GM10266 (cell line): ENCODE data around the gene RPL29.
"Not testable (repeated sequence)": the region's sequence is repeated elsewhere in the genome, so short reads cannot be mapped to it uniquely, and the experiment has no call there.

ENCODE experiments used
- DNase-seq: peaks from one replicate; pipeline ENCODE4 v3.0.0; 2012; ENCODE audit errors: extremely low spot score
- TF ChIP-seq, protein P1 (sequence below): IDR thresholded peaks from 2 replicates; pipeline ENCODE4 v1.5.1; 2012; ENCODE audit warnings: mild to moderate bottlenecking, low read depth; ENCODE audit not compliant: control insufficient read depth, insufficient read depth; ENCODE audit errors: missing control alignments

Gene RPL29

DNA sequence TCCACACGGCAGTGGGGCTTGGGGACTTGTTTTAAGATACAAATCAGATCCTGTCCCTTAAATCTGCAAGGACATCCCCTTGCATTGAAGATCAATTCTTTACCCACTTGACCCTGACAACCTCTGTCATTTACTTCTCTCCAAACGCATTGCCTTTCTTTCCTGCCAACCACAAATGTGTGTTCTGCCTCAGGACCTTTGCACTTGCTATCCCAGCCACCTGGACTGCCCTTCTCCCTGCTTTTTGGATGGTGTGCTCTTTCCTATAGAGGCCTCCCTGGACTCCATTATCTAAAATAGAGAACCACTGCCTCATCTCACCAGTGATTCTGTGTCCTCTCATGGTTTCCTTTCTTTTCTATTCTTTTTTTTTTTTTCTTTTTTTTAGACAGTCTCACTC, 1.5 kb upstream of the RPL29 start:
- no peak for DNase-seq
- TF ChIP-seq, protein P1, sequence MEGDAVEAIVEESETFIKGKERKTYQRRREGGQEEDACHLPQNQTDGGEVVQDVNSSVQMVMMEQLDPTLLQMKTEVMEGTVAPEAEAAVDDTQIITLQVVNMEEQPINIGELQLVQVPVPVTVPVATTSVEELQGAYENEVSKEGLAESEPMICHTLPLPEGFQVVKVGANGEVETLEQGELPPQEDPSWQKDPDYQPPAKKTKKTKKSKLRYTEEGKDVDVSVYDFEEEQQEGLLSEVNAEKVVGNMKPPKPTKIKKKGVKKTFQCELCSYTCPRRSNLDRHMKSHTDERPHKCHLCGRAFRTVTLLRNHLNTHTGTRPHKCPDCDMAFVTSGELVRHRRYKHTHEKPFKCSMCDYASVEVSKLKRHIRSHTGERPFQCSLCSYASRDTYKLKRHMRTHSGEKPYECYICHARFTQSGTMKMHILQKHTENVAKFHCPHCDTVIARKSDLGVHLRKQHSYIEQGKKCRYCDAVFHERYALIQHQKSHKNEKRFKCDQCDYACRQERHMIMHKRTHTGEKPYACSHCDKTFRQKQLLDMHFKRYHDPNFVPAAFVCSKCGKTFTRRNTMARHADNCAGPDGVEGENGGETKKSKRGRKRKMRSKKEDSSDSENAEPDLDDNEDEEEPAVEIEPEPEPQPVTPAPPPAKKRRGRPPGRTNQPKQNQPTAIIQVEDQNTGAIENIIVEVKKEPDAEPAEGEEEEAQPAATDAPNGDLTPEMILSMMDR = no peak

DNA sequence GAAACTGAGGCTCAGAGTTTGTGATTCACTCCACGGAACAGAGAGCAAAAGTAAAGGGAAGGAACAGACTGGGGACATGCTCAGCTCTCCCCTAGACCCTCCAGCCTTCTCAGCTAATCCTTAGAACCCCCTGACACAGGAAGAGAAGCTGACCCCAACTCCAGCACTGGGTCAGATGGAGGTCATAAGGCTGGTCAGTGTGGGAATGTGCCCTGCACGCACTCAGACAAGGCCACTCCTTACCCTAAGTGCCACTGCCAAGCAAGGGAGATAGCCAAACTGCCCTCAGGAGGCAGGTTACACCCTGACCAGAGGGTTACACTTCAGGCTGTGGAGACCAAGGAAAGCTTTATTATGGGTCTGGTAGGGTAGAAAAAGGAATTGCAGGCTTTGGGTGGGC, 1.2 kb downstream of the RPL29 start:
- TF ChIP-seq, protein P1 = no peak
- no peak for DNase-seq

- not testable (repeated sequence) for DNase-seq
Observed at GRCh38 chr3:51993657-51994056, 2.0 kb downstream of the RPL29 start.

DNA sequence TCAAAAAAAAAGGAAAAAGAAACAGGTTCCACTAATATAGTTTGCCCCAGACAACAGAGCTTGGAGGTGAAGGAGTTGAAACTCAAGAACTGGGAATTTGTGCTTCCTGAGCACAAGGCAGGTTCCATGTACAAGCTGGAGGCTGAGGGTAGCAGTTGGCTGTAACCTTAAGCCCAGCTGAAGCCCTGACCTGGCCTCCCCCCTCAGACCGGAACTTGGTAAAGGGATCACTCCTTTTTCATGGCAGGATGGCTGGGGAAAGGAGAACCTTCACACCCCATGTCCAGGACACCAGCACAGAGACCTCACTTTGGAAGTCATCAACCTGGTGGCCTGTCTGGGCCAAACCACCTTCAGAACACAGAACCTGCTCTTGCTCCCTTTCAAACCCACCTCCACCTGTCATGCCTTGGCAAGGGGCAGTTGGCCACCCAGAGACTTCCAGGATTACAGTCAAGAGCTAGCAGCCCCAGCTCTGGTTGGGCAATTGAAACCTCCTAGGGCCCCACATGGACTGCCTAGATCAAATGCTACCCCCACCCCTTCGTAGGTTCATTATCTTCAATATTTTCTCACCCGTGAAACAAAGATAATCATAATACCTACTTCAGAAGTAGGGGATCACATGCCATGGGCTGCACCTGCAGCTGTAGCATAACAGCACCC, 3.5 kb downstream of the RPL29 start:
- DNase-seq = no peak
- TF ChIP-seq, protein P1 = no peak

GRCh38 chr3:51990501-51990971, 5.2 kb downstream of the RPL29 start:
- not testable (repeated sequence) for DNase-seq

DNA sequence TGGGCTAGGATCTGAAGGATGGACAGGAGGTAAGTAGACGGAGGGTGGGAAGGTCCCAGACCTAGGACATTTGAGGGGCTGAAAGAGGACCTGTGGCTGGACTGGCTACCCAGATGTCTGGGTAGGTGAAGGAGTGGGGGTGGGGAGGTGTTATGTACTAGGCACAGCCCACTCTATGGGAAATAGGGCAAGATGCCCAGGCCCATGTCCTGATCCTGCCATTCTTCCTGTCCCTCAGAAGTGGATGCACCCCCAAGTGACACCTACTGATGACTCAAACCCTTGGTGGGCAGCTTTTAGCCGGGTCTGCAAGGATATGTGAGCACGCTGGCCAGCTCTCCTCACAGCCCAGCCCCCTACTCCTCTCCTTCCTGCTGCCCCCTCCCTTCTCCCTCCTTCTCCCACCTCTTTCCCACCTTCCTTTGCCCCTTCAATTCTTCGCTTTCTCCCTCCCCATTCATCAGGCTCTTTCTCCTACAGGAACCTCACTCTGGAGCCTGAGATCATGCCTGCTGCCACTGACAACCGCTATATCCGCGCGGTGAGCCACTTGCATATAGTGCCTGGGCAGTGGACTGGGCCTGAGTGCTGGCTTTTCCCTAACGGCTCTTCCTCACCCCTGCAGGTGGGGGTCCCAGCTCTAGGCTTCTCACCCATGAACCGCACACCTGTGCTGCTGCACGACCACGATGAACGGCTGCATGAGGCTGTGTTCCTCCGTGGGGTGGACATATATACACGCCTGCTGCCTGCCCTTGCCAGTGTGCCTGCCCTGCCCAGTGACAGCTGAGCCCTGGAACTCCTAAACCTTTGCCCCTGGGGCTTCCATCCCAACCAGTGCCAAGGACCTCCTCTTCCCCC, 7.2 kb downstream of the RPL29 start:
- DNase-seq = no peak
- TF ChIP-seq, protein P1 = no peak

- DNase-seq = no peak
- TF ChIP-seq, protein P1 = no peak
Observed at GRCh38 chr3:51987568-51987967, 8.1 kb downstream of the RPL29 start.
